Liver (tissue), 9 donors: ENCODE data around the gene ANKRD6. TPM values are rescaled to one million over a fixed set of nuclear protein-coding genes. Genes with fewer than 3 reads are reported as not detected.

ENCODE experiments used
- DNase-seq: peaks from one replicate; pipeline ENCODE4 v3.0.0-alpha.2; 2017; ENCODE audit warnings: low spot score
- H3K27ac ChIP-seq, 2 donors: one replicate each; pipeline ENCODE4 v1.7.0; 2013; ENCODE audit warnings: inconsistent platforms in 2 of 2, low read length in 2 of 2, control low read depth in 1 of 2, low read depth in 1 of 2, mild to moderate bottlenecking in 1 of 2
- H3K27me3 ChIP-seq, 4 donors: one replicate each; pipeline versions ENCODE4 v1.6.1 to v1.7.0; 2013; ENCODE audit warnings: low read length in 3 of 4, inconsistent platforms in 1 of 4, mild to moderate bottlenecking in 1 of 4, moderate library complexity in 1 of 4; ENCODE audit not compliant: control insufficient read depth in 4 of 4, insufficient read depth in 4 of 4
- H3K36me3 ChIP-seq, 4 donors: one replicate each; pipeline versions ENCODE4 v1.6.1 to v1.7.0; 2013; ENCODE audit warnings: low read length in 3 of 4, mild to moderate bottlenecking in 3 of 4, low read depth in 1 of 4, moderate library complexity in 1 of 4; ENCODE audit not compliant: control insufficient read depth in 4 of 4, insufficient read depth in 3 of 4
- H3K4me1 ChIP-seq, 4 donors: one replicate each; pipeline versions ENCODE4 v1.6.1 to v1.7.0; 2013; ENCODE audit warnings: low read length in 3 of 4, mild to moderate bottlenecking in 3 of 4, moderate library complexity in 1 of 4; ENCODE audit not compliant: control insufficient read depth in 4 of 4, insufficient read depth in 4 of 4
- H3K4me3 ChIP-seq, 3 donors: one replicate each; pipeline versions ENCODE4 v1.6.1 to v1.7.0; 2013; ENCODE audit warnings: low read length in 3 of 3, control low read depth in 1 of 3, low read depth in 1 of 3, mild to moderate bottlenecking in 1 of 3
- H3K9ac ChIP-seq, 2 donors: one replicate each; pipeline ENCODE4 v1.7.0; 2013; ENCODE audit warnings: low read length in 2 of 2, mild to moderate bottlenecking in 2 of 2, moderate library complexity in 2 of 2, control low read depth in 1 of 2, low read depth in 1 of 2
- H3K9me3 ChIP-seq, 4 donors: one replicate each; pipeline versions ENCODE4 v1.6.1 to v1.7.0; 2013; ENCODE audit warnings: low read length in 3 of 4; ENCODE audit not compliant: control insufficient read depth in 4 of 4
- CTCF ChIP-seq: fragments of 150-350 bp; IDR thresholded peaks from 2 replicates; pipeline ENCODE4 v1.5.1; 2017; ENCODE audit warnings: improper control_type of control experiment, low read depth, low read length; ENCODE audit not compliant: missing input control
- EGR1 ChIP-seq, 2 donors: IDR thresholded peaks; 2 replicates each; pipeline ENCODE4 v1.6.1; 2016 to 2018; ENCODE audit warnings: antibody characterized with exemption in 2 of 2, low read depth in 2 of 2
- FOXA1 ChIP-seq: IDR thresholded peaks from 2 replicates; pipeline ENCODE4 v1.6.1; 2016; ENCODE audit warnings: antibody characterized with exemption
- FOXA2 ChIP-seq: IDR thresholded peaks from 2 replicates; pipeline ENCODE4 v1.6.1; 2016; ENCODE audit warnings: antibody characterized with exemption
- GABPA ChIP-seq, 2 donors: IDR thresholded peaks in 1 of 2; conservative IDR thresholded peaks in 1 of 2; 2 replicates each; pipeline ENCODE4 v1.6.1; 2016; ENCODE audit warnings: antibody characterized with exemption in 2 of 2, mild to moderate bottlenecking in 1 of 2, moderate library complexity in 1 of 2
- HNF4A ChIP-seq, 2 donors: conservative IDR thresholded peaks; 2 replicates each; pipeline ENCODE4 v1.6.1; 2016; ENCODE audit warnings: antibody characterized with exemption in 2 of 2, mild to moderate bottlenecking in 2 of 2
- HNF4G ChIP-seq: IDR thresholded peaks from 2 replicates; pipeline ENCODE4 v1.6.1; 2016; ENCODE audit warnings: antibody characterized with exemption
- JUND ChIP-seq, 2 donors: IDR thresholded peaks; 2 replicates each; pipeline ENCODE4 v1.6.1; 2016; ENCODE audit warnings: antibody characterized with exemption in 2 of 2
- MAX ChIP-seq: IDR thresholded peaks from 2 replicates; pipeline ENCODE4 v1.6.1; 2016; ENCODE audit warnings: antibody characterized with exemption
- NR2F2 ChIP-seq: IDR thresholded peaks from 2 replicates; pipeline ENCODE4 v1.6.1; 2016; ENCODE audit warnings: antibody characterized with exemption
- RAD21 ChIP-seq, 2 donors: IDR thresholded peaks; 2 replicates each; pipeline ENCODE4 v1.6.1; 2016; ENCODE audit warnings: antibody characterized with exemption in 2 of 2, mild to moderate bottlenecking in 2 of 2
- RXRA ChIP-seq, 2 donors: IDR thresholded peaks; 2 replicates each; pipeline ENCODE4 v1.6.1; 2017 to 2018; ENCODE audit warnings: antibody characterized with exemption in 2 of 2, mild to moderate bottlenecking in 1 of 2
- SP1 ChIP-seq: IDR thresholded peaks from 2 replicates; pipeline ENCODE4 v1.6.1; 2018; ENCODE audit warnings: antibody characterized with exemption, mild to moderate bottlenecking
- TAF1 ChIP-seq: conservative IDR thresholded peaks from 2 replicates; pipeline ENCODE4 v1.6.1; 2016; ENCODE audit warnings: antibody characterized with exemption, mild to moderate bottlenecking
- YY1 ChIP-seq: IDR thresholded peaks from 2 replicates; pipeline ENCODE4 v1.6.1; 2016; ENCODE audit warnings: antibody characterized with exemption, mild to moderate bottlenecking
- ZBTB33 ChIP-seq: IDR thresholded peaks from 2 replicates; pipeline ENCODE4 v1.6.1; 2016; ENCODE audit warnings: antibody characterized with exemption
- WGBS: extraction: QIAGEN DNeasy Blood & Tissue Kit; methylation state at CpG from one replicate; pipeline ENCODE4 v1.1.7; 2013; 5-methylcytosine and 5-hydroxymethylcytosine counted together
- polyA plus RNA-seq, 2 donors: library from polyadenylated mRNA; stranded (reverse) in 1 of 2; unstranded in 1 of 2; fragments of 200-250 nt in 1 of 2; fragments of >200 nt in 1 of 2; fragmentation: Nextera tagmentation in 1 of 2; extraction: Ambion mirVana in 1 of 2; gene quantifications; one replicate each; pipeline versions ENCODE4 v1.2.1 to v1.2.3, GENCODE V29; 2013 to 2015
- total RNA-seq, 2 donors: library from RNA; depleted of rRNA; stranded (reverse); fragments of >200 nt; gene quantifications; one replicate each; pipeline ENCODE4 v1.2.3, GENCODE V29; 2014
- donor health status: healthy.
- donor health status: healthy.
- donor health status: healthy.
- donor health status: healthy.
- donor health status: healthy.

The ANKRD6 gene
- total and polyA plus RNA-seq, 4 donors: 2.9 to 9.2 (median 3.8) TPM

- H3K4me3 ChIP-seq: no peak overlapping the region
- WGBS: 87% methylated on average over 7 of the region's 7 CpGs
- no peaks in the 10 kb centered on the region for H3K36me3 ChIP-seq
These were observed 59.2 kb downstream of the ANKRD6 start for GRCh38 chr6:89492025-89492640.

GRCh38 chr6:89494131-89494793 lies 61.3 kb downstream of the ANKRD6 start:
- no peak for TF ChIP-seq RAD21 (IDR thresholded peaks at IDR 0.05)
- TF ChIP-seq HNF4A (conservative IDR thresholded peaks at IDR 0.05): no peak
- no peak for TF ChIP-seq SP1
- no peak for TF ChIP-seq FOXA1
- no peak for TF ChIP-seq NR2F2
- TF ChIP-seq JUND (IDR thresholded peaks at IDR 0.05): no peak
- no peak overlapping the region for H3K27ac ChIP-seq
- H3K9me3 ChIP-seq: no peaks in the 10 kb centered on the region
- H3K36me3 ChIP-seq: no peaks in the 10 kb centered on the region
- DNase-seq: no peak
- 97% methylated on average over 3 of the region's 3 CpGs for WGBS
- H3K4me3 ChIP-seq: no peak overlapping the region
- no peak overlapping the region for H3K9ac ChIP-seq
- H3K27me3 ChIP-seq: no peaks in the 10 kb centered on the region
- H3K4me1 ChIP-seq: no peaks in the 10 kb centered on the region

More at GRCh38 chr6:89492025-89492640, 59.2 kb downstream of the ANKRD6 start:
- Histone ChIP-seq H3K27ac (no peak overlapping the region), H3K9me3 (no peaks in the 10 kb centered on the region), H3K4me1 (no peaks in the 10 kb centered on the region), H3K9ac (no peak overlapping the region), H3K27me3 (no peaks in the 10 kb centered on the region)
- DNase-seq: no peak
- TF ChIP-seq MAX: no peak
- no peak for TF ChIP-seq HNF4A (conservative IDR thresholded peaks at IDR 0.05)
- no peak for TF ChIP-seq NR2F2
- TF ChIP-seq JUND (IDR thresholded peaks at IDR 0.05): no peak
- no peak for TF ChIP-seq YY1
- no peak for TF ChIP-seq GABPA (IDR thresholded peaks at IDR 0.05 in 1 of 2, conservative IDR thresholded peaks at IDR 0.05 in 1 of 2)
- no peak for TF ChIP-seq FOXA1
- no peak for TF ChIP-seq EGR1 (IDR thresholded peaks at IDR 0.05; ENCODE audit: low read depth in 2 of 2)
- no peak for TF ChIP-seq TAF1
- no peak for TF ChIP-seq FOXA2
- no peak for TF ChIP-seq RAD21 (IDR thresholded peaks at IDR 0.05)
- no peak for TF ChIP-seq HNF4G
- no peak for TF ChIP-seq RXRA (IDR thresholded peaks at IDR 0.05)
- no peak for TF ChIP-seq SP1
- no peak for TF ChIP-seq ZBTB33
- no peak for TF ChIP-seq CTCF
